GM21825 (cell line): ENCODE data around the gene ZBTB20.

Experiments
- ATAC-seq: cut with Tn5 transposase; IDR thresholded peaks from one replicate; pipeline ENCODE4 v1.9.1; 2021; ENCODE audit warnings: mild to moderate bottlenecking, moderate library complexity; ENCODE audit not compliant: unreplicated experiment

Gene ZBTB20

DNA sequence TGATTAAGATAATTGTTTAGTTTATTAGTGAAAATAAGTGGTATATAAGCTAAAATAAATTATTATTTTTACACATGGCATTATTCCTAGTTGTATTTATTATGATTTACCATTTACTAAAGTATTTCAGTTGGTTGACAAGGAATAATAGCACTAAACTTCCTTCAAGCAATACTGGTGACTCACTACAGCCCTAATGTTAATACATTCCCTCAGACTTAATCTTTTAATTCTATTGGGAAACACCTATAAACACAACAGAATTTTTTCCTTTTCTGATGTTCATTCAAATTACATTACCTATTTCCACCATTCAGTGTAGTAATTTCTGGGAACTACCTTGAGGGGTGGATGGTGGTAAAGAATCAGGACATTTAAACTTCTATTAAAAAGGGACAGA is 589.3 kb downstream of the ZBTB20 start:
- ATAC-seq: no peak

DNA sequence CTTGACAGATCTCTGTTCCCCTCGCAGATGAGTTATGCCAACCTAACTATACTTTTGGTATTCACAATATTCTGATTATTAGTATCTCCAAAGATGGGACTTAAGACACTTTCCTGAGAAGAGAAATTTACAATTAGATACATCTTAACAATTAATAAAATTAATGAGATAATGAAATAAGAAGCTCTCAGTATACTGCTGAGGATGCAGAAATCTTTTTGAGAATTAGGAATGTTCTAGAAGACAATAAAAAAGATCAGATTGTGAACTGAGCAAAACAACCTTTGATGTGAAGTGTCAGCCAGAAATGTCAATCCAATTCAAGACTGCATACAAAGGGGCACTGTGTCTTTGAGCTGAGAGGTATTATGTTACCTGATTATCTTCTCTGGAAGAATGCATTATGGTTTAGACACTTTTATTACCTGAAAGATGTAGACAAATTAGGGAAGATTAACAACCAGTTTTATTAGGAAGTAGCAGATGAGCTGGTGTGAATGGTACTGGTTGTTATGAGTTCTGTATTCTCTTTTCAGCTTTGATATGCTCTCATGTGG is 590.4 kb downstream of the ZBTB20 start:
- no peak for ATAC-seq

DNA sequence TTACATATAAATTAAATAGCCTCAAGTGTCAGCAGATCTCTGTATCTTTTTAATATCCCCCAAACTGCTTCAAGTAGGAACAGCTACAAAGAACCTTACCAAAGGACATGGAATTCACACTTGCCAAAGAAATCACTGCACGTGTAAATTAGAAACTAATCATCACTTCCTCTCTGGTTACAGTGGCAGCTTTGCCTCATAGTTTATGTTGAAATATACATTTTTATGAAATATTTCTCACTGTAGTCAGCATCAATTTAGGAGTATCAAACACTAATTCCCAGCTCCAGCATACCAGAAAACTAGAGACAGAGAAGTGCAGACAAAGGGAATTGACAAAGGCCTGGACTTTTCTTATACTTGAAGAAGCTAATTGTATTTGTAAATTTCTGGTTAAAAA is 592.4 kb downstream of the ZBTB20 start:
- no peak for ATAC-seq

DNA sequence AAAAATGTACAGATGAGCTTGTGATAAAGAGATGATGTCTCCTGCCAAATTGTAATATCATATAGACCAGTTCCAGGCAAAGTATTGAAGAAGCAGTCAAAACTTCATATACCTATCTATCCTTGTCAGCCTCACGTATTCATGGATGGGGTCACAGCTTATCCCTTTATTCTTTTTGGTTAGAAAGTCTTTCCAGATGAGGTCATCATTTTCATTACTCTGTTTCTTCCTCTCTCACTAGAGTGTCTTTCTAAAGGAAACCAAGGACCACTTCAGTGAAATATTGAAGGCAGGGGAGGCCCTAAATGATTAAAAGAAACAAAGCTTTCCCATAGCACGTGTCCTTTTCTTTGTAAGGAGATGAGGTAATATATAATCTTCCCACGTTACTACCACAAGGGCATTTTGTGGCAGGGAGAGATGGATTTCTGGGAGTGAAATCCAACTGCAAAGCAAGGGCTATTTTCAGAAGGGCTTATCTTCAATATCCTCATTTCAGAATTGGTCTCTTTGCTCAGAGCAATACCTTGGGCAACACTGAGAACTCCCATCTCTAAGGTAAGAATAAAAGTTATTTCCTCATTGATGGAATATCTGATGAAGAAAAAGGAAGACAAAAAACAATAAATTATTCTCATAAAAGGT is 593.0 kb downstream of the ZBTB20 start:
- no peak for ATAC-seq

DNA sequence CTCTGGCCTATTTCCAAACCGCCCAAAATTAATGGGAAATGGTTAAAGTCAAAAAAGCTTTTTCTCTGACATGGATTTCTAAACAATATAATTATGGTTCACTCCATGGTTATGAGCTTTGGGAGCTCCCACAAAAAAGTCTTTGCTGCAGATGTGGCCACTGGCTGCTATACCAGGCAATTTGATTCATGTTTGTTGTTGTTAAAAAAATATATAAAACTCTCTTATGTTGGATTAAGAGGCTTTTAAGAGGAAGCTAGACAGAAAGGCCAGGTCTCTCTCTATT is 594.6 kb downstream of the ZBTB20 start:
- ATAC-seq: no peak

DNA sequence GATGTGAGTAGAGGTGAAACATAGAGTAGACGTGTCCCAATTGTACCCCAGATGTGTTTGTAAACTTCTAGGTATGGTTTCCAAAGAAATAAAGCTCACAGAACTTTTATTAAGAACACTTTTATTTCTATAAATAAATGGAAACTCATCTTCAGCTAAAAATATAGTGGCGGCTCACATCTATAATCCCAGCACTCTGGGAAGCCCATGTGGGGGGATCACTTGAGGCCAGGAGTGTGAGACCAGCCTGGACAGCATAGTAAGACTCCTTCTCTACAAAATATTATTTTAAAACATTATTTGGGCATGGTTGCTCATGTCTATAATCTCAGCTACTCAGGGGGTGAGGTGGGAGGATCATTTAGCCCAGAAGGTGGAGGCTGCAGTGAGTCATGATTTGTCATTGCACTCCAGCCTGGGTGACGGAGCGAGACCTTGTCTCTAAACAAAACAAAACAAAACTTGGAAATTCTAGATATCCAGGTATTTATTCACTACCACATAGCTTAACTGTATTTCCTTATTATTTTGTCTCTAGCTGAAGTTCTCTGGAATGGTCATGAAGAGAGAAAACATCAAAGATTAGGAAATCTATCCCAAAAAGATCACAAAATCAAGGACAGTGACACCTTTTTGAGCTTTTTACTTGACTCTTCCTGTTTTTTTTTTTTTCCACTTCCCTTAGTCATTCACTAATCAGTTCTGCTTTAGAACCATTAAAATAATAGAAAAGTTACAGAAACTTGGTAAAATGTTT is 595.1 kb downstream of the ZBTB20 start:
- ATAC-seq: no peak

DNA sequence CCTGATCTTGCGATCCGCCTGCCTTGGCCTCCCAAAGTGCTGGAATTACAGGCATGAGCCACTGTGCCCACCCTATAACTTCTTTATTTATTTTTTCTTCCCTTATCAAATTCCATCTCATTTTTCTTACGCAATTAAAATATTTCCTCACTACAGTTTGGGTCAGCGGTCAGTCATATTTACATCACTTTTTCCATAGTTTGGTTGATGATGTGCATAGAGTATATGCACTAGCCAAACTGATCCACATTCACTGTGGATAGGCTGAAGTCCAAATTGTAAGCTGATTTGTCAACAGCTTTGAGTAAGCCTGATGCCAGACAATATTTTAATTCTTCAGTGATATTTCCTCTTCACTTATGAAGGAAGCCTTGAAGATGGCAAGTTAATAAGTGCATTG is 596.9 kb downstream of the ZBTB20 start:
- no peak for ATAC-seq

DNA sequence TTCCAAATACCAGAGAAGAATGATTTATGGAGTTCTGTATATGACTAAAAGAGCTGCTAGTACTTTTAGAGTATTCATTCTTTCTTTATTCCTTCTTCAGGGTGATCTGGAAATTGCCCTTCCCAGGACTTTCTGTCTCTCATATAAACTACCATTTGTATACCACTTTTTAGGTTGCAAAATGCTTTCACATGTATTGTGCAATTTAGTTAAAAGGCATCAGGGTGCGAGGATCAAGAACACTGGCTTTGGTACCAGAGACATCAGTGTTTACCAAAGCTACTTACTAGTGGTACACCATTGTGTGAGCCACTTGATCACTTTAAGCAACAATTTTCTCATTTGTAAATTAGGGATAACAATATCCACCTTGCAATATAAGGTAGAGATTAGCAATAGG is 601.9 kb downstream of the ZBTB20 start:
- ATAC-seq: no peak

DNA sequence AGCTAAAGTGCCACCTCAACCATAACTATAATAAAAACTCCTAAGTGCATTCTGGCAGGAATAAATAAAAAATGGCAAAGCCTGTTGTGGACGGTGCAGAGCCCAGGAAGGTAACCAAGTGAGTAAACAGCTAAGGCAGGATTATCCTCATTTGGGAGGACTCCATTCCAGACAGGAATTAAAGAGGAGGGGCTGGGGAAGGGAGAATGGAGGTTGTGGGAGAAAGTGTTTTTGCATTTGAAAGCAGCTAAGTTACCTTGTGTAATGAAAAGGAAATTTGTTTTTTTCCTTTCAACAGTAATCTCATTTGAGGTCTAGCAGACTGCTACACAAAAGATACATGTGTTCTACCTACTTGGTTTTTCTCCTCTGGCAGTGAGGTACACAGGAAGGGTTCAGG is 604.7 kb downstream of the ZBTB20 start:
- ATAC-seq: no peak

DNA sequence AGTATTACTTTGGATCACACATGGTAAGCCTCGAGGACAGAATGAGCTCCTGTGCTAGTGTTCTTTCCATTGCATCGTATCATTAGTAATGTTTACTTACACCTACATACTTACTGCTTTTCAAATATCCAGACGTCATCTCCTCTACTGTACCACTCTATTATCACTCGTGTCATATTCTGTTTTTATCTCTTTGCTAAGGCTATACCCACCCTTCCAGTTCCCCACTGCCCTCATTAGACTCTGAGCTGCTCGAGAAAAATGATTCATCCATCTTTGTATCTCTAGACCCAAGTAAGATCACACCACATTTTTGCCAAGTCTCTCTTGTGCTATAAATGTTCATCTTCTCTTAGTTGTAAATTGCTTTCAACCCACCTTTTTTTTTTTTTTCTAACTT is 607.6 kb downstream of the ZBTB20 start:
- no peak for ATAC-seq

DNA sequence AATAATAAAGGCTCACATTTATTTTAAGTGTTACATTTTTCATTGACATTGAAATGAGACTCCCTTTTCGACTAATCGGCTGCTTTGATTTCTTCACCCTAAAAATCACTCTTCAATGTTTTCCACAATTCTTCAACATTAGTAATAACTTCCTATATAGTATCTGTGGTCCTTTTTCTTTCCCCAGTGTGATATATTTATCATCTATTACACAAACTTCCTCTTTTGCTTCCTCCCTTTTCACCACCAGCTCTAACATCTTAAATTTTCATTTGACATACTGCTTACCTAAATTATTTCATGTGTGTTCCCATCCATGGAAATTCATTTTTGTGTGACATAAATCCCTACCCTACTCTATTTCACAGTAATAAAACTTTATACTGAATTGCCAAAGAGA is 608.9 kb downstream of the ZBTB20 start:
- no peak for ATAC-seq

DNA sequence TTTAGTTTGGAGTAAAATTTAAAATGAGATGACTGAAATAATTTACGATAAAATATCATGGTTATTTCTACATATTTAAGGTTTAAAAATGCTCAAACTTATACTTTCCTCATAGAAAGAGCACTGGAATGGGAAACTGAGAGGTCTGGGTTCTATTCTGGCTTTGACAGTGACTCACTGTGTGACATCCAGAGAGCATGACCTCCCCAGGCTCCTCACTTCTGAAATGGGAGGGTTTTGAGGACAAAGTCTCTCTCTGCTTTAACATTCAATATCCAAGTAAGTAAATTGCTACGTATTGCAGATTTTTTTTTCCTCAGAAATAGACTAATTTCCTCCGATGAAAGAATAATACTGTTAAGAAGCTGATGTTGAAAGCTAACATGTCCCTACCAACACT is 618.6 kb downstream of the ZBTB20 start:
- no peak for ATAC-seq

DNA sequence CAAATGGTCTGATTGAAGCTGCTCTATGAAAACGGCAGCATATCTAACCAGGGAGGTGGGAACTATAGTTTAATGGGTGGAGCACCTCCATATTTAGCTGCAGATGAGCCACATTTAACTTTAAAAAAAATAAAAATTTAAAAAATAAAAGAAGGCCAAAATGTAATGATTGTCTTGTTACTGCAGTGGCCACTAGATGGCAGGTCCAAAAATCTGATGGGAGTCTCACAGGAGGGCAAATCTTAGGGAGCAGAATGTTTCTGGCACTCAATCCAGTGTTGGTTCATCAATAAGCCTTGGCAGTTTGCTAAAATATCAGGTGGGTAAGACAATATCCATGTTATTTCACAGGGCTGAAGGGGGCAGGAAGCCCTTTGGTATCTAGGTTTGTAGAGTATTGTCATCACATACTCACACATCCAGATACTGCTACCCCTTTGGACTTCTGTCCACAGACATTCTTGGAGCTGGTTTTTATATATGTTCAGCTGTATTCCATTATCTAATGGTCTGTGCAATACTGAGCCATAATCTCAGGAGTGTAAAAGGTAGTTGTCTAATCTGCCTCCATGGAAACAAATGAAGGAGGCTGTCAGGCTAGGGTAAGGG is 619.9 kb downstream of the ZBTB20 start:
- ATAC-seq: no peak

DNA sequence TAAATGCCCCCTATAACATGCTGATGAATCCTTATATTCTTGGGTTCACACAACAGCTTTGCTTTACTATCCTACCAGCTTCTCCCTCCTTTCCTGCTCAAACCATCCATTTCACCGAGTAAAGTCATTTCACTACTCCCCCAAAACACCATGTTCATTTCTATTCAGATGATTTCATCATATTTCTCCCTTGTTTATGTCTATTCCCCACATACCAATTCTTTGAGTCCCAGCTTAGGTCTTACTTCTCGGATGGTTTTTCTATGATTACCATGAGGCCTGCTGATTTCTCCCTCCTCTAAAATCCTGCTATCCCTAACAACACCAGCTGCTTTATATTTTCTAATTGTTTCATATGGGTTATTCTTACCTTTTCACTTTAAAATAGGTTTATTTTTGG is 621.8 kb downstream of the ZBTB20 start:
- no peak for ATAC-seq

DNA sequence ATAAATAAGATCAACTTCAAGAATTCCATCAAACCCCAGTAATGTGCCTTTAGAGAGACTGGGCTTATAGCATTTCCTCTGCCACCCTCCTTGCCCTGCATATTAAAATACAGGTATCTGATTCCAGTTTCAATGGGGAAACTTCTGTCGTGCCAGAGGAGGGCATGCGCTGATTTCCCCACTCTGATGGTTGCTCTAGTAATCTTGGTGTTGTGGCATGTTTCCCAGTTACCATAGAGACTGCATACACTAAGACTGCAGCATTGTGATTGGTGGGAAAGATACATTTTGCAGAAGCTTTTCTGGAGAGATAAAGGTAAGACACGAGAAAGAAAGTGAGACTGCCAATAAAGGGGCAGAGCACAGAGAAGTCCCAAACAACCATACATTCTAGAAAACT is 627.7 kb downstream of the ZBTB20 start:
- ATAC-seq: no peak

DNA sequence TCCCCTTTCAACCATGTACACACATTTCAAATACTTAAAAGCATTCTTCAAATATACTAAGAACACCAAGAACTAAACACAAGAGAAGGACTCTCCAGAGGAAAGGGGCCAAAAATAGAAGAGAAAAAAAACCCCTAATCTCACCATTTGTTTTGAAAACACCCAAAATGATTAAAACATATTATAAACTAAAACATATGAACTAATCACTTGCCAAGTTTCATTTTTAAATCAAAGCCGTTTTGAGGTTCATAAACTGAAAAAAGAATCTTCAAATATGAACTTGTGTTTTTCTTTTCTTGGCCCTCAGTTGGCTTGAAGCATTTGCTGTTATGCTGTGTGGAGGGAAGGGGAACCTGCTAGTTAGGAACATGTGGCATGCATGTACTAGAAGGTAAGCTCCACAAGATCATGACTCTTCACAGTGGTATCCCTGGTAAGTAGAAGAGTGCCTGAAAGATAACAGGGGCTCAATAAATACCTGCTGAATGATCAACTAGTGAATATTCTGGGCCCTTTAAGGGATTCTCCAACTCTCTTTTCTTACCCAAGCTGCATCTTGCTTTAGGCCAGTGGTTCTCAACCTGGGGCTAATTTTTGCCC is 628.8 kb downstream of the ZBTB20 start:
- ATAC-seq: no peak

DNA sequence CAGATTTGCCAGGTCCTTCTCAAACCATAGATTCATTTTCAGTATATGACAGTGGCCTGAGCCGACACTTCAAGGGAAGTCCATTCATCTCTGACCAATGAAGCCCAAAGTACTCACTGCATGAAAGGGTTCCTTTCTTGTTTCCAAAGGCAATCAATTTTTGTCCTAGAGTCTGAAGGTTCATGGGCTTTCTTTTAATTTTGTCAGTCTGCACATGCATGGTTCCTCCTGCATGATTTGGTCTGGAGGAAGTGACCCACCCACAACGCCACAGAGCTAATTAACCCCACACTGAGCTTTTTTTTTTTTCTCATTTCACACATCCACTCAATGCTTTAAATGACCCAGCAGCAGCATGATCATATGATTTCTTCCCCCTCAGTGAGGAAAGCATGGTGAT is 636.9 kb downstream of the ZBTB20 start:
- no peak for ATAC-seq

DNA sequence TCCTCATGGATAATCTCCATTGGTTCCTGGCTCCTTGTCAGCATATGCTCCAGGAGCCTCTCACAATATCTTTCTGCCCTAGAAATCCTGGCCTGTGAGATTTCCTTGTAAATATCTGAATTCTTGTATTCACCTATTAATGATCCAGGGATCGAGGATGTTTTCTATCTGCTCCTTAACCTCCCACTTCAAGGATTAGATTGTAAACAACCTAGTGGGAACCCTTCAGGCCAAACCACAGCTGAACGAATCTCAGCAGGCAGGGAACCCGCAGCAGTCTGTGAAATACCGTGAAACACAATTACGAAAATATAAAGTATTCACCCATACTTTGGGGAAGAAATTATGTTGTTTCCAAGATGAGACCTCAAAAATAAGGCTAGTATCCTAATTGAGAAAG is 637.3 kb downstream of the ZBTB20 start:
- ATAC-seq: no peak

DNA sequence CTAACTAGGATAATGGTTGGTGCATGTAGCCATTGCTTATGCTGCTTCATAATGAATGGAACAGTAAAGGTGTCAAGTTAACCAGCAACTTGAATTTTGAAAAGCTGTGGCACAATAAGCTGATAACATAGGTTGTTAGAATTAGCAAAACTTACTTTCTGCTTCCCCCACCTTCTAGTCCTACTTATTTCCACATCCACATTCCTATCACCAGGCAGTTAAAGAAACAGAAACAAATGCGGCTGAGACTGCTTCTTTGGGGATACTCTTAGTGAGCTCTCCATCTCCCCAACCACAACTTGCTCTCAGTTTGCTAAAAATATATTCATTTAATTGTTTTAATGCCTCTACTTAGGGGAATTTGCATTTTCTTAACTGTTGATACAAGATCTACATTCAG is 638.1 kb downstream of the ZBTB20 start:
- no peak for ATAC-seq

DNA sequence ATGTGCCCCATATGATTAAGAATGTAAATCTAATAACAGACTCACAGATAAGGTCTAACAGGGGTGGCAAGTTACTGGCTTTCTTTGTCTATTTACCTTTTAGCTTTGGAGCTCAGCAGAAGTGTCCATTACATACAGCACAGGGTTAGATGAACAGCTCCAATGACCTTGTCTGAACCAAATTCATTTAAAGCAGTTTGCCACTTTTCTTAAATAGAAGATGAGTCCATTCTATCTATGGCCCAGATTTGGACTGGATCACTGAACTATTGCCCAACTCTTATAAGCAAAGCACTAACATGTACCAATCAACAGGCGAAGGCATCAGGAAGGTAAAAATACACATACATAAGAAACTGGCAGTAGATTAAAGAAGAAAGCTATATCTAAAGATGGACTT is 638.9 kb downstream of the ZBTB20 start:
- ATAC-seq: no peak

DNA sequence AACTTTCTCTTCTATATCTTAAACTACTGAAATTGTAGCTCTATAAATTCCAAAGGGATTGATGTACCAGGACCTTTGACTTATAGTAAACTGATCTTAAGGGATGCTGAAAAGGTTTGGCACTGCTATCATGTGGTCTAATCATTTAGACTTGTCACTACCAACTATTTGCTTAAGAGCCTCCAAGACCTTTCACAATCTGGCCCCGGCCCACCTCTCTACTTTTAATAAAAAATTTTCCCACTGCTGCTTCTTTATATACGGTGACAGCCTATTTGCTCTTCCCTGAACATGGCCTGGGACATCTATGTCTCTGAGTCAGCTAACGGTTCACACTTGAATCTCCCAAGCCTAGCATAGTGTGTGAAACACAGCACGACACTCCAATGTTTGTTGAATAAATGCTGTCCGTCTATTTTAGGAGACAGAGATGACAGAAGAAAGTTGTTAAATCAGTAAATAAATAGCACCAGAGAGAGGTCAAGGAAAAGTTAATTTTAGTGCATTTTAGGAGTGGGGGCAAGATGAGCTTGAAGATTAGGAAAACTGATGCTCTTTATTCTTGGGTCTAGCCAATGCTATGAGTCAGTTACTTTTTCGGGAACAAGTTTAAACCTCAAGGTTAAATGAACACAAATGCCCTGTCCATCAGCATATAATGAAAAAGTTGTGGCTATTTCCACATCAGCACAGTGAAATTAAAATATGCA is 640.3 kb downstream of the ZBTB20 start:
- ATAC-seq: no peak
